ENCODE data around the gene CCR2.

Gene CCR2

GRCh38 chr3:46395210-46395661, 41.3 kb downstream of the CCR2 start:
- Histone ChIP-seq H3K9me3 (replicated peaks in 1 of 11) (no peaks in the 10 kb centered on the region; a peak in 1 of 22 replicates), H4K20me1 (no peaks in the 10 kb centered on the region), H3K9ac (peak overlapping the region in 1 of 11 experiments; percentile 5; a peak in 1 of 22 replicates), H3K4me1 (peaks cover 6 to 80% (median 17%) of the 10 kb centered on the region in 10 experiments; a peak in 18 of 20 replicates), H3K27ac (peak overlapping the region in 4 of 11 experiments; percentile 9 to 68 (median 62); a peak in 4 of 22 replicates), H3K4me3 (no peak overlapping the region), H3K27me3 (no peaks in the 10 kb centered on the region), H3K4me2 (peak overlapping the region in 3 of 11 experiments; percentile 76 to 94 (median 85); a peak in 6 of 22 replicates), H3K36me3 (no peaks in the 10 kb centered on the region)
- no peak for TF ChIP-seq Cebpa-rat (IDR thresholded peaks at IDR 0.05)

- no peak for TF ChIP-seq Cebpa-rat (IDR thresholded peaks at IDR 0.05)
- Histone ChIP-seq H3K27me3 (no peaks in the 10 kb centered on the region), H3K9me3 (replicated peaks in 1 of 11) (no peaks in the 10 kb centered on the region; a peak in 1 of 22 replicates), H3K36me3 (no peaks in the 10 kb centered on the region), H3K27ac (peak overlapping the region in 8 of 11 experiments; percentile 9 to 71 (median 38); a peak in 11 of 22 replicates), H3K4me3 (no peak overlapping the region), H3K4me1 (peaks cover 6 to 87% (median 17%) of the 10 kb centered on the region in 10 experiments; a peak in 18 of 20 replicates), H3K4me2 (peak overlapping the region; percentile 12 to 94 (median 49); a peak in 21 of 22 replicates), H4K20me1 (no peaks in the 10 kb centered on the region), H3K9ac (peak overlapping the region in 3 of 11 experiments; percentile 5 to 57 (median 17); a peak in 3 of 22 replicates)
Observed at GRCh38 chr3:46395766-46396530, 42.0 kb downstream of the CCR2 start.

GRCh38 chr3:46397111-46397510, 43.2 kb downstream of the CCR2 start:
- H3K9ac ChIP-seq: peak overlapping the region in 1 of 11 experiments; percentile 17; a peak in 1 of 22 replicates
- peaks cover 6 to 86% (median 17%) of the 10 kb centered on the region in 10 experiments; a peak in 18 of 20 replicates for H3K4me1 ChIP-seq
- no peak for TF ChIP-seq Cebpa-rat (IDR thresholded peaks at IDR 0.05)
- H3K9me3 ChIP-seq (replicated peaks in 1 of 11): no peaks in the 10 kb centered on the region; a peak in 1 of 22 replicates
- no peaks in the 10 kb centered on the region for H4K20me1 ChIP-seq
- H3K4me2 ChIP-seq: peak overlapping the region in 4 of 11 experiments; percentile 67 to 94 (median 80); a peak in 7 of 22 replicates
- H3K27ac ChIP-seq: peak overlapping the region in 4 of 11 experiments; percentile 25 to 71 (median 66); a peak in 6 of 22 replicates
- no peak overlapping the region for H3K4me3 ChIP-seq
- H3K27me3 ChIP-seq: no peaks in the 10 kb centered on the region
- no peaks in the 10 kb centered on the region for H3K36me3 ChIP-seq

- no peak overlapping the region for H3K9ac ChIP-seq
- H3K9me3 ChIP-seq (replicated peaks in 1 of 11): peaks cover 0 to 8% (median 0%) of the 10 kb centered on the region in 11 experiments; a peak in 4 of 22 replicates
- peak overlapping the region in 3 of 11 experiments; percentile 56 to 85 (median 58); a peak in 5 of 22 replicates for H3K4me2 ChIP-seq
- TF ChIP-seq Cebpa-rat (IDR thresholded peaks at IDR 0.05): no peak
- H3K4me1 ChIP-seq: peaks cover 6 to 85% (median 17%) of the 10 kb centered on the region in 10 experiments; a peak in 18 of 20 replicates
- no peak overlapping the region; a peak in 1 of 22 replicates for H3K27ac ChIP-seq
- H3K4me3 ChIP-seq: no peak overlapping the region
- H4K20me1 ChIP-seq: no peaks in the 10 kb centered on the region
- no peaks in the 10 kb centered on the region for H3K36me3 ChIP-seq
- no peaks in the 10 kb centered on the region for H3K27me3 ChIP-seq
Observed at GRCh38 chr3:46398186-46398955, 44.5 kb downstream of the CCR2 start.

- no peaks in the 10 kb centered on the region for H3K27me3 ChIP-seq
- H3K9me3 ChIP-seq (replicated peaks in 1 of 11): peaks cover 0 to 10% (median 0%) of the 10 kb centered on the region in 11 experiments; a peak in 4 of 22 replicates
- peaks cover 6 to 85% (median 15%) of the 10 kb centered on the region in 10 experiments; a peak in 18 of 20 replicates for H3K4me1 ChIP-seq
- H3K4me2 ChIP-seq: peak overlapping the region in 4 of 11 experiments; percentile 1 to 85 (median 57); a peak in 6 of 22 replicates
- H3K36me3 ChIP-seq: no peaks in the 10 kb centered on the region
- no peak for TF ChIP-seq Cebpa-rat (IDR thresholded peaks at IDR 0.05)
- no peak overlapping the region for H3K4me3 ChIP-seq
- H4K20me1 ChIP-seq: no peaks in the 10 kb centered on the region
- no peak overlapping the region for H3K9ac ChIP-seq
- peak overlapping the region in 2 of 11 experiments; percentile 8 to 16; a peak in 3 of 22 replicates for H3K27ac ChIP-seq
Observed at GRCh38 chr3:46399098-46399497, 45.2 kb downstream of the CCR2 start.

GRCh38 chr3:46399557-46399956, 45.6 kb downstream of the CCR2 start:
- Histone ChIP-seq H3K27ac (peak overlapping the region in 2 of 11 experiments; percentile 8 to 44; a peak in 3 of 22 replicates), H3K9me3 (replicated peaks in 1 of 11) (peaks cover 0 to 10% (median 0%) of the 10 kb centered on the region in 11 experiments; a peak in 4 of 22 replicates), H3K4me2 (peak overlapping the region in 4 of 11 experiments; percentile 1 to 85 (median 57); a peak in 6 of 22 replicates), H3K4me3 (no peak overlapping the region), H3K9ac (no peak overlapping the region), H3K4me1 (peaks cover 6 to 85% (median 14%) of the 10 kb centered on the region in 10 experiments; a peak in 18 of 20 replicates), H3K27me3 (no peaks in the 10 kb centered on the region), H4K20me1 (no peaks in the 10 kb centered on the region), H3K36me3 (no peaks in the 10 kb centered on the region)
- TF ChIP-seq Cebpa-rat (IDR thresholded peaks at IDR 0.05): no peak

- Histone ChIP-seq H3K27ac (peak overlapping the region in 3 of 11 experiments; percentile 8 to 44 (median 12); a peak in 5 of 22 replicates), H3K36me3 (no peaks in the 10 kb centered on the region), H3K4me3 (no peak overlapping the region), H3K9ac (no peak overlapping the region), H3K27me3 (no peaks in the 10 kb centered on the region), H3K9me3 (replicated peaks in 1 of 11) (peaks cover 0 to 10% (median 0%) of the 10 kb centered on the region in 11 experiments; a peak in 4 of 22 replicates), H3K4me1 (peaks cover 6 to 85% (median 19%) of the 10 kb centered on the region in 10 experiments; a peak in 19 of 20 replicates), H3K4me2 (peak overlapping the region in 3 of 11 experiments; percentile 56 to 85 (median 58); a peak in 6 of 22 replicates), H4K20me1 (no peaks in the 10 kb centered on the region)
- TF ChIP-seq Cebpa-rat (IDR thresholded peaks at IDR 0.05): no peak
Observed at GRCh38 chr3:46400000-46400734, 46.3 kb downstream of the CCR2 start.

GRCh38 chr3:46400846-46401245, 46.9 kb downstream of the CCR2 start:
- Histone ChIP-seq H3K4me3 (no peak overlapping the region), H3K36me3 (no peaks in the 10 kb centered on the region), H4K20me1 (no peaks in the 10 kb centered on the region), H3K9me3 (replicated peaks in 1 of 11) (peaks cover 0 to 10% (median 0%) of the 10 kb centered on the region in 11 experiments; a peak in 4 of 22 replicates), H3K9ac (no peak overlapping the region), H3K27me3 (no peaks in the 10 kb centered on the region), H3K4me2 (peak overlapping the region in 2 of 11 experiments; percentile 58 to 85; a peak in 3 of 22 replicates), H3K4me1 (peaks cover 13 to 85% (median 21%) of the 10 kb centered on the region in 10 experiments; a peak in 19 of 20 replicates), H3K27ac (no peak overlapping the region)
- no peak for TF ChIP-seq Cebpa-rat (IDR thresholded peaks at IDR 0.05)

Measured in BLaER1 treated with 17β-estradiol and CSF1 and Interleukin-3, amounts not matched to agents 10 nM and 100 nM (cell line).